B cell (primary cell): ENCODE results near the gene STMN3. TPM values are rescaled to one million over a fixed set of nuclear protein-coding genes. Genes with fewer than 3 reads are reported as not detected.
"Not testable (repeated sequence)": the region's sequence is repeated elsewhere in the genome, so short reads cannot be mapped to it uniquely, and the experiment has no call there.

Experiments used
- ATAC-seq: fragments of 200-7000 bp; cut with Tn5 transposase; one replicate; pipeline ENCODE4 v1.10.0; 2021; ENCODE audit warnings: low read depth, mild to moderate bottlenecking, moderate number of reproducible peaks, moderate library complexity
- CTCF ChIA-PET: fragments of 350-600 bp; sonication (Branson Sonifier 250); formaldehyde crosslinking; loops from one replicate; lab custom pipeline; 2021; ENCODE audit warnings: antibody characterized with exemption, inconsistent platforms; lab: Charles Lee
- POLR2A ChIA-PET: fragments of 350-600 bp; sonication (Branson Sonifier 250); formaldehyde crosslinking; loops from one replicate; lab custom pipeline; 2021; ENCODE audit warnings: antibody characterized with exemption; lab: Charles Lee
- DNase-seq: peaks from one replicate; pipeline ENCODE4 v3.0.0; 2013
- H2AFZ ChIP-seq: 2 replicates; pipeline ENCODE4 v1.6.1; 2012; ENCODE audit warnings: mild to moderate bottlenecking, low read depth, low read length; ENCODE audit not compliant: insufficient read depth, poor library complexity, severe bottlenecking
- H3K27ac ChIP-seq, 2 donors: 1 replicate in 1 of 2; 2 replicates in 1 of 2; pipeline ENCODE4 v1.5.1; 2012 to 2013; ENCODE audit warnings: low read length in 2 of 2, mild to moderate bottlenecking in 2 of 2, moderate library complexity in 1 of 2
- H3K27me3 ChIP-seq, 4 experiments: fragments of 200-600 bp in 1 of 4; sonication (generic) in 1 of 4; replicated peaks in 1 of 4; 1 replicate in 2 of 4; 2 replicates in 2 of 4; pipeline versions ENCODE4 v1.6.1 to v1.7.0; 2013 to 2016; ENCODE audit warnings: low read length in 3 of 4, mild to moderate bottlenecking in 2 of 4, mixed read lengths in 1 of 4, moderate library complexity in 1 of 4; ENCODE audit not compliant: insufficient read depth in 4 of 4, control insufficient read depth in 3 of 4; ENCODE audit errors: control extremely low read depth in 1 of 4
- H3K36me3 ChIP-seq, 2 experiments: replicated peaks in 1 of 2; 1 replicate in 1 of 2; 2 replicates in 1 of 2; pipeline versions ENCODE4 v1.6.1 to v1.7.1; 2013; ENCODE audit warnings: low read length in 1 of 2; ENCODE audit not compliant: insufficient read depth in 2 of 2, control insufficient read depth in 1 of 2; ENCODE audit errors: control extremely low read depth in 1 of 2, extremely low read depth in 1 of 2
- H3K4me1 ChIP-seq, 2 donors: fragments of 200-600 bp in 1 of 2; sonication (generic) in 1 of 2; 1 replicate in 1 of 2; 2 replicates in 1 of 2; pipeline versions ENCODE4 v1.5.1 to v1.6.1; 2013 to 2017; ENCODE audit warnings: low read length in 2 of 2; ENCODE audit not compliant: control insufficient read depth in 2 of 2, insufficient read depth in 2 of 2
- H3K4me2 ChIP-seq: replicated peaks from 2 replicates; pipeline ENCODE3; 2012; ENCODE audit warnings: mild to moderate bottlenecking, low read depth, low read length; ENCODE audit not compliant: poor library complexity, severe bottlenecking
- H3K4me3 ChIP-seq, 5 experiments: fragments of 200-600 bp in 1 of 5; sonication (generic) in 1 of 5; 1 replicate in 3 of 5; 2 replicates in 2 of 5; pipeline versions ENCODE4 v1.5.1 to v1.7.0; 2011 to 2016; ENCODE audit warnings: low read length in 4 of 5, mild to moderate bottlenecking in 4 of 5, low read depth in 2 of 5, control low read depth in 1 of 5, moderate library complexity in 1 of 5; ENCODE audit not compliant: insufficient read depth in 1 of 5; ENCODE audit errors: control extremely low read depth in 1 of 5, extremely low read depth in 1 of 5
- H3K79me2 ChIP-seq: fragments of 200-600 bp; sonication (generic); one replicate; pipeline ENCODE4 v1.6.0; 2016; ENCODE audit warnings: low read length; ENCODE audit not compliant: control insufficient read depth, insufficient read depth
- H3K9ac ChIP-seq: fragments of 200-600 bp; sonication (generic); 2 replicates; pipeline ENCODE4 v1.6.1; 2017; ENCODE audit warnings: mild to moderate bottlenecking, low read length, moderate library complexity
- H3K9me3 ChIP-seq, 3 donors: one replicate each; pipeline versions ENCODE4 v1.6.1 to v1.7.1; 2013; ENCODE audit warnings: low read length in 2 of 3; ENCODE audit not compliant: control insufficient read depth in 2 of 3, insufficient read depth in 1 of 3; ENCODE audit errors: control extremely low read depth in 1 of 3
- H4K20me1 ChIP-seq: 2 replicates; pipeline ENCODE4 v1.6.0; 2012; ENCODE audit warnings: mild to moderate bottlenecking, low read length; ENCODE audit not compliant: insufficient read depth, control insufficient read depth, poor library complexity, severe bottlenecking
- H3K27ac Mint-ChIP-seq: one replicate; pipeline ENCODE4 v1.8.0; 2021; ENCODE audit warnings: mixed read lengths
- H3K27me3 Mint-ChIP-seq: one replicate; pipeline ENCODE4 v1.8.0; 2021; ENCODE audit warnings: mixed read lengths
- H3K4me1 Mint-ChIP-seq: one replicate; pipeline ENCODE4 v1.8.0; 2021; ENCODE audit warnings: mixed read lengths
- H3K4me3 Mint-ChIP-seq: one replicate; pipeline ENCODE4 v1.8.0; 2021; ENCODE audit warnings: mixed read lengths
- H3K9me3 Mint-ChIP-seq: one replicate; pipeline ENCODE4 v1.8.0; 2022; ENCODE audit warnings: mixed read lengths; ENCODE audit not compliant: insufficient read depth
- EZH2 ChIP-seq: IDR thresholded peaks from 2 replicates; pipeline ENCODE4 v1.6.1; 2012; ENCODE audit warnings: borderline replicate concordance, low read depth, mild to moderate bottlenecking, moderate library complexity, low read length; ENCODE audit not compliant: insufficient read depth, poor library complexity, severe bottlenecking
- WGBS: methylation state at CpG from one replicate; pipeline ENCODE4 v1.1.5; 2013; ENCODE audit warnings: missing lambda C conversion rate; ENCODE audit not compliant: insufficient coverage; 5-methylcytosine and 5-hydroxymethylcytosine counted together
- intact Hi-C: fragments of 100-400 bp; cut with micrococcal nuclease; formaldehyde crosslinking; loops from one replicate; pipeline ENCODE4 v1.10.0; 2022
- polyA plus RNA-seq: library from polyadenylated mRNA; depleted of rRNA; stranded (reverse); fragments of >200 nt; gene quantifications from 2 replicates; pipeline ENCODE4 v1.2.3, GENCODE V29; 2012
- total RNA-seq, 2 donors: library from RNA; stranded (reverse); fragments of 120-200 nt in 1 of 2; gene quantifications; 1 replicate in 1 of 2; 2 replicates in 1 of 2; pipeline versions ENCODE4 v1.2.3 to v1.2.4, GENCODE V29; 2013 to 2022
- TF ChIP-seq, protein P1 (sequence below): fragments of 200-600 bp; IDR thresholded peaks from one replicate; pipeline ENCODE4 v1.8.0; 2022; ENCODE audit warnings: antibody characterized with exemption, mild to moderate bottlenecking

Gene STMN3
- total and polyA plus RNA-seq, 2 donors (not counting 1 experiment from before 2014, with no cell fraction given), result 35.0 to 59.4 TPM

DNA sequence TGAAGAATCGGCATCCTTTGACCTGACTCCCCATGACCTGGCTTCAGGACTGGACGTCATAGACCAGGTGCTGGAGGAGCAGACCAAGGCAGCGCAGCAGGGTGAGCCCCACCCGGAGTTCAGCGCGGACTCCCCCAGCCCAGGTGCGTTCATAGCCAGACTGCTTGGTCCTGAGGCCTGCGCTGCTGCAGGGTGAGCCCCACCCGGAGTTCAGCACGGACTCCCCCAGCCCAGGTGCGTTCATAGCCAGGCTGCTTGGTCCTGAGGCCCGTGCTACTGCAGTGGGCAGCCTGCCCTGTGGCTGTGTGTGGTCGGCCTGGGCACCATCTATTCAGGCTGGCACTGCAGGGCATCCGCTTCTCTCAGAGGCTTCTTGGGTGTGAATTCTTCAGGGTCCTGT, 20.7 kb upstream of the STMN3 start:
- no peak for DNase-seq
- CTCF ChIA-PET, result interaction anchor here (0.5 kb wide), 1 partner anchor 44 kb away, joined by 3 read pairs; no protein-coding TSS in a partner anchor
- Histone ChIP-seq H2AFZ (no peak overlapping the region), H3K79me2 (no peaks in the 10 kb centered on the region), H3K36me3 (peaks cover 0 to 12% of the 10 kb centered on the region in 2 experiments), H3K4me2 (no peak overlapping the region), H3K9ac (no peak overlapping the region), H3K9me3 (no peaks in the 10 kb centered on the region), H4K20me1 (no peaks in the 10 kb centered on the region), H3K4me1 (no peaks in the 10 kb centered on the region), H3K27ac (no peak overlapping the region), H3K4me3 (no peak overlapping the region), H3K27me3 (no peaks in the 10 kb centered on the region)
- intact Hi-C loops, result no loop called here
- POLR2A ChIA-PET, result no interaction called here
- no peak for ATAC-seq
- no peak for TF ChIP-seq EZH2
- TF ChIP-seq, protein P1, sequence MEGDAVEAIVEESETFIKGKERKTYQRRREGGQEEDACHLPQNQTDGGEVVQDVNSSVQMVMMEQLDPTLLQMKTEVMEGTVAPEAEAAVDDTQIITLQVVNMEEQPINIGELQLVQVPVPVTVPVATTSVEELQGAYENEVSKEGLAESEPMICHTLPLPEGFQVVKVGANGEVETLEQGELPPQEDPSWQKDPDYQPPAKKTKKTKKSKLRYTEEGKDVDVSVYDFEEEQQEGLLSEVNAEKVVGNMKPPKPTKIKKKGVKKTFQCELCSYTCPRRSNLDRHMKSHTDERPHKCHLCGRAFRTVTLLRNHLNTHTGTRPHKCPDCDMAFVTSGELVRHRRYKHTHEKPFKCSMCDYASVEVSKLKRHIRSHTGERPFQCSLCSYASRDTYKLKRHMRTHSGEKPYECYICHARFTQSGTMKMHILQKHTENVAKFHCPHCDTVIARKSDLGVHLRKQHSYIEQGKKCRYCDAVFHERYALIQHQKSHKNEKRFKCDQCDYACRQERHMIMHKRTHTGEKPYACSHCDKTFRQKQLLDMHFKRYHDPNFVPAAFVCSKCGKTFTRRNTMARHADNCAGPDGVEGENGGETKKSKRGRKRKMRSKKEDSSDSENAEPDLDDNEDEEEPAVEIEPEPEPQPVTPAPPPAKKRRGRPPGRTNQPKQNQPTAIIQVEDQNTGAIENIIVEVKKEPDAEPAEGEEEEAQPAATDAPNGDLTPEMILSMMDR, result no peak
- H3K27ac Mint-ChIP-seq, result no peak overlapping the region
- no peak overlapping the region for H3K4me3 Mint-ChIP-seq
- H3K27me3 Mint-ChIP-seq, result no peaks in the 10 kb centered on the region
- H3K9me3 Mint-ChIP-seq, result no peaks in the 10 kb centered on the region
- WGBS, result 97% methylated on average over 13 of the region's 14 CpGs
- no peaks in the 10 kb centered on the region for H3K4me1 Mint-ChIP-seq

DNA sequence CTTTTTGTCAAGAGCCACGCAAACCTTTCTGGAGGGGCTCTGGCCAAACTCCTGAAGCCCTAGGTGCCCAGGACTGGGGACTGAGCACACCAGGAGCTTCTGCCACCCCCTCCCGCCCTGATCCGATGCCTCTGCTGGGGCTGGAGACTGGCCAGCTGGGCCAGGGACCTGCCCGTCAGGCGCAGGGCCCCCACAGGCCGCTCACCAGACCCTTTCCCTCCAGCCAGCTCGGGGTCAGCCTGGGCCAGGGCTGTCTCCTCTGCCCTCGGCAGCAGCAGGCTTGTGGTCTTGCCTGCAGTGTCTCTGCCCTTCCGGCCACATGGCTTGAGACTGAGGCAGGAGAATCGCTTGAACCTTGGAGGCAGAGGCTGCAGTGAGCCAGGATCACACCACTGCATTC, 19.4 kb upstream of the STMN3 start:
- no peak overlapping the region for H3K27ac Mint-ChIP-seq
- Histone ChIP-seq H3K27me3 (no peaks in the 10 kb centered on the region), H4K20me1 (no peaks in the 10 kb centered on the region), H3K9me3 (no peaks in the 10 kb centered on the region), H3K79me2 (no peaks in the 10 kb centered on the region), H3K36me3 (peaks cover 0 to 16% of the 10 kb centered on the region in 2 experiments), H3K4me2 (no peak overlapping the region), H3K4me3 (no peak overlapping the region), H3K4me1 (no peaks in the 10 kb centered on the region), H2AFZ (no peak overlapping the region), H3K27ac (no peak overlapping the region), H3K9ac (no peak overlapping the region)
- no peak for DNase-seq
- no peak for ATAC-seq
- H3K27me3 Mint-ChIP-seq, result no peaks in the 10 kb centered on the region
- ChIA-PET POLR2A (no interaction called here), CTCF (no interaction called here)
- H3K4me3 Mint-ChIP-seq, result no peak overlapping the region
- H3K4me1 Mint-ChIP-seq, result no peaks in the 10 kb centered on the region
- intact Hi-C loops, result no loop called here
- 98% methylated on average over 10 of the region's 10 CpGs for WGBS
- TF ChIP-seq, protein P1, result no peak
- TF ChIP-seq EZH2, result no peak
- H3K9me3 Mint-ChIP-seq, result no peaks in the 10 kb centered on the region

DNA sequence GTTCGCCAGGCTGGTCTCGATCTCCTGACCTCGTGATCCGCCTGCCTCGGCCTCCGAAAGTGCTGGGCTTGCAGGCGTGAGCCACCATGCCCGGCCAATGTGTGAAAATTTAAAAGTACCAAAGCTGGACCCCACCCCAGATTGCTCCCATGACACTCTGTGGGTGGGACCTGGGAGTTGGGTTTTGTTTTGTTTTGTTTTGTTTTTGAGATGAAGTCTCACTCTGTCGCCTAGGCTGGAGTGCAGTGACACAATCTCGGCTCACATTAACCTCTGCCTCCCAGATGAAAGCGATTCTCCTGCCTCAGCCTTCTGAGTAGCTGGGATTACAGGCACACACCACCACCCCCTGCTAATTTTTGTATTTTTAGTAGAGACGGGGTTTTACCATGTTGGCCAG, 18.5 kb upstream of the STMN3 start:
- H3K4me1 ChIP-seq, H3K27ac Mint-ChIP-seq, DNase-seq, H3K4me1 Mint-ChIP-seq, H3K9ac ChIP-seq, H3K4me3 ChIP-seq, CTCF ChIA-PET, H3K27me3 Mint-ChIP-seq, H3K27ac ChIP-seq, intact Hi-C loops, H3K9me3 ChIP-seq, H2AFZ ChIP-seq, H4K20me1 ChIP-seq, POLR2A ChIA-PET, ATAC-seq, H3K4me2 ChIP-seq, H3K27me3 ChIP-seq, H3K9me3 Mint-ChIP-seq, H3K4me3 Mint-ChIP-seq, H3K79me2 ChIP-seq: not testable (repeated sequence)
- H3K36me3 ChIP-seq, result peaks cover 0 to 23% of the 10 kb centered on the region in 2 experiments
- WGBS, result 94% methylated on average over 6 of the region's 12 CpGs
